AG20443 (cell line): ENCODE measurements around the gene HELLS.
"Not testable (repeated sequence)": the region's sequence is repeated elsewhere in the genome, so short reads cannot be mapped to it uniquely, and the experiment has no call there.

Experiments
- DNase-seq: peaks from one replicate; pipeline ENCODE4 v3.0.0; 2012; ENCODE audit warnings: low spot score, mixed read lengths

HELLS gene

GRCh38 chr10:94545391-94546048, at the start of gene HELLS:
Gene HELLS, plus strand, starts transcription at chr10:94545788. Its CDS starts 134 bp downstream, at chr10:94545922.
- peak; percentile 96 for DNase-seq

DNA sequence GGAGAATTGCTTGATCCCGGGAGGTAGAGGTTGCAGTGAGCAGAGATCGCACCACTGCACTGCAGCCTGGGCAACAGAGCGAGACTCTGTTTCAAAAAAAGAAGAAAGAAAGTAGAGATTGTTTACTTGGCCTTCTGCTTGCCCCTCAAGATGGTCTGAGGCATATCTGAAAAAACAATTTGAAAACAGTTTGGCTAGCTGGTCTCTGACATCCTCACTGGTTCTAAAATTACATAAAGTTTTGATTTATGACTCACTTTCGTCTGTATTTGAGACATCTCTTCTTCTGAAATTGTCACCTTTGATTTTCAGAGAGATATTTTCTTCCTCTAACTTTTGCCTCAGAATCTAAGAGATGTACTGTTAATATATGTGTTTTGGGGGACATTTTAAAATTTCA, 49.6 kb upstream of the HELLS start:
- DNase-seq: no peak

GRCh38 chr10:94496646-94497045, 48.9 kb upstream of the HELLS start:
- no peak for DNase-seq

DNA sequence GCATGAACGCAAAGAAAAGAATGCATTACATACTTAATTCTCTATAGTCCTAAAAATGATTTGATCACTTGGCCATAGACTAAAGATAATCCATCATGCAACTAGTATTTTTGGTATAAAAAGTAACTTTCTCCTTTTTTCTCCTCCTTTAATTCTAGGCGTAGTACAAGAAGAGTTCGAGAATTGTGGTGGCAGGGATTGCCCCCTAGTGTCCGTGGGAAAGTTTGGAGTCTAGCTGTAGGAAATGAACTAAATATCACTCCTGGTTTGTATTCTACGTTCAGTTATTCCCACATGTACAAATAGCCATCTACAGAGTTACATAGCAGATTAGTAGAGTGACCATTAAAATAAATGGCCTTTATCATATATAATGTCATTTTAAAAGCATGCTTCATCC, 45.5 kb upstream of the HELLS start:
- DNase-seq: peak; percentile 9

DNA sequence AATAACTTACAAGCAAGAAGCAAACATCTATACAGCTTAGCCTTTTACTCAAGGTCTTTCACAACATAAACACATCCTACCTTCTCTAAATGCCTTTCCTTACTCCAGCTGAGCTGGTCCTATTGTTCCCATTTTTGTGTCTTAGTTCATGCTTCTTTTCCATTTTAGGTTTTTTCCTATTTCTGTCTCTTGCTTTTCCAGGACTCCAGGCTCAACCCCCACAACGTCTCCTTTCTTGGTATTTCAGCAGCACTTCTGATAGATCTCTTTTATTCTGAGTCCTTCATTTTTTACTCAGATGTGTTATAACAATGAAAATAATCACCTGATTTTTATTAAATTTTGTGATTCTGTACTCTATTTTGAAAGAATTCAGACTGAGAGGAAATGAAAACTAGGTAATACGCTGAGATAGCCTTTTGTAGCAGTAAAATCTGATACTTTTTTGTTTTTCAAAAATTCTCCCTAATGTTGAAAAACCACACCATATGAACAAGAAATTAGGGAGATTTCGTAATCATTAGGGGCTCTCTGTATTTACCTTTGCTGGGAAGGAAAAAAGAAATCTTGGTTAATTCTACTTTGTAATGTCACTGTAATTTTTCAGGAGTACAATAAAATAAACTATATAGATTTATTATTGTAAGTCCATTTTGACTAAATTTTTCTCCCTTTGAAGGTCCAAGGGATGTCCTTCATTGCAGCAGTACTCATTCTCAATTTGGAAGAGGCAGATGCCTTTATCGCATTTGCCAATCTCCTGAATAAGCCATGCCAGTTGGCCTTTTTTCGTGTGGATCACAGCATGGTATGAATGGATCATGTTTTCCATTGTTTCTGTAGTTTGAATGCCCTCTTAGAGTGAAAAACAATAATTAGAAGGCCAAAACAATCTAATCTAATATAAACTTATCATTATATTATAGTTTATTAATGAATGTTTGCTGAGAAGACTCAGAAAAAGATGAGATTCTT, 24.0 kb upstream of the HELLS start:
- no peak for DNase-seq

- peak; percentile 57 for DNase-seq
Observed at GRCh38 chr10:94524146-94524545, 21.4 kb upstream of the HELLS start.

DNA sequence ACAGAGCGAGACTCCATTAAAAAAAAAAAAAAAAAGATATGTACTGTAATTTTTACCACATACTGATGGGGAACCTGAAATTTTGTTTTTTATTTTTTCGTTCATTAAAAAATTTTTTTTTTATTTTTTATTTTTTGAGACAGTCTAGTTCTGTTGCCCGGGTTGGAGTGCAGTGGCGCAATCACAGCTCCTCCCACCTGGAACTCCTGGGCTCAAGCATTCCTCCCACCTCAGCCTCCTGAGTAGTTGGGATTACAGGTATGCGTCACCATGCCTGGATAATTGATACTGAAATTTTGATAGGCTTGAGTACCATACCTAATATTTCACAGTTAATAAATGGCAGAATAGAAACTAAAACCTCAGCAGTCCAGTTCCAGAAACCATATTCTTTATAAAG, 20.9 kb upstream of the HELLS start:
- no peak for DNase-seq

- not testable (repeated sequence) for DNase-seq
Observed at GRCh38 chr10:94531550-94531949, 14.0 kb upstream of the HELLS start.

GRCh38 chr10:94533027-94533426, 12.6 kb upstream of the HELLS start:
- no peak for DNase-seq

DNA sequence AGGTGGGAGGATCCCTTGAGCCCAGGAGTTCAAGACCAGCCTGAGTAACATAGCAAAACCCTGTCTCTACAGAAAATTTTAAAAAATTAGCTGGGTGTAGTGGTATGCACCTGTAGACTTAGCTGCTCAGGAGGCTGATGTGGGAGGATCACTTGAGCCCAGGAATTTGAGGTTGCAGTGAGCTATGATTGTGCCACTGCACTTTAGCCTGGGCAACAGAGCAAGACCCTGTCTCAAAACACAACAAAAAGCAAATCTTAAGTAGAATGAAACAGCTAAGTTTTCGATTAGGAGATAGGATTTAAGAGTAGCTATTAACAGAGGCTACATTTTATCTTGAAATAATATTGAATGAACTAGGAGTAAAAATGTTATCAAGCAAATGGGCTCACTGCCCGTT, 3.3 kb upstream of the HELLS start:
- DNase-seq: not testable (repeated sequence)

DNA sequence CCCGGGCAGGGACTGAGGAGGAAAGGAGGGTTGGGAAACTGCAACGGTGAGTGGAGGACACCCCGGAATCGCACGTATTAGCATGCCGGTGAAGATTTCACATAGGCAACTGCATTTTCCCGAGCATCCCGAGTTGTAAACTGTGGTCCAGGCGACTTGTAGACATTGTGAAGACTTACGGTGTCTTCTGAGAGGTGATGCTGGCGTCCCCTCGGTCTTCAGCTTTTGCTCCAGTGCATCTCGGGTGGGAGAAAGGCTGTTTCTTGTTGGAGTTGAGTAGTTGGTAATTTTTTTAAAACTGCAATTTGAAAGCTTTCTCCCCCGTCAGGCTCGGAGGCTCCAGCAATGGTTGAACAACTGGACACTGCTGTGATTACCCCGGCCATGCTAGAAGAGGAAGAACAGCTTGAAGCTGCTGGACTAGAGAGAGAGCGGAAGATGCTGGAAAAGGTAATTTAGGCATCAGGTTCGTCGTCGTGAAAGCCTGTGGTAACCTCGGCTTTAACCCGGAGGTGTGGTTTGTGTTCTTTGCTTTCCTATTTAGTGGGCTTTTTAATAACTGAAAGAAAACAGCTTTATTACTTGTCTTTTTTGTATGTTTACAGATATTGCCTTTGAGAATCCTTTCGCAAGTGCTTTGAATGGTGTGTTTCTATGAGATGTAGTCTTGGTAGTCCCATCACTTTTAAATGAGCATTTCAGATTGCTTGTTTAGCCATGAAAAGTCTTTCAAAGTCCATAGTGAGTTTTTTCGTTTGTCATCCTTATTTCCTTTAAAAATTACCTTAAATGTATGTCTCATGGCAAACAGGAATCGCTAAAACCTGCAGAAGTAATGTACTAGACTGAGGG, 687 bp downstream of the HELLS start:
- peak; percentile 32 for DNase-seq

GRCh38 chr10:94546901-94547185, 1.3 kb downstream of the HELLS start:
- DNase-seq: no peak

- DNase-seq: no peak
Observed at GRCh38 chr10:94549221-94549620, 3.6 kb downstream of the HELLS start.

GRCh38 chr10:94567714-94568307, 22.2 kb downstream of the HELLS start:
- not testable (repeated sequence) for DNase-seq

GRCh38 chr10:94571081-94571480, 25.5 kb downstream of the HELLS start:
- no peak for DNase-seq

DNA sequence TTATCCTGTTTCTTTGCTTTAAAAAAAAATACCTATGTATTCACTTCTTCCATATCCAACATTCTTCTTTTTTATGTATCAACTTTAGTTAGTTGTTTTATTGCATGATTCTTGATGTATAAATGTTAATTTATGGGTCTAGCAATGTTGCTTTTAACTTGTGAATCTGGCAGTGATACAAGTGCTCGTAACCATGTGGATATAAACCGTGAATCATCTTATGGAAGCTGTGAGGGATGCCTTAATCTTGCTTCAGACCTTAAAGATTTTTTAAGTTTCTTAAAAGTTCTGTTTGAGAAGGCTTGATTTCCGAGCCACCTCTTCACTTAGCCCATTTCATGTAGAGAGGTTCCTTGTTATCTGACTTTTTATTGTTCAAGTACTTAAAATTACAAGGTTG, 25.9 kb downstream of the HELLS start:
- DNase-seq: no peak

GRCh38 chr10:94578790-94579189, 33.2 kb downstream of the HELLS start:
- no peak for DNase-seq

- DNase-seq: no peak
Observed at GRCh38 chr10:94583124-94583523, 37.5 kb downstream of the HELLS start.

GRCh38 chr10:94591461-94592205, 46.0 kb downstream of the HELLS start:
- DNase-seq: no peak

- no peak for DNase-seq
Observed at GRCh38 chr10:94602729-94603515, 57.3 kb downstream of the HELLS start.

DNA sequence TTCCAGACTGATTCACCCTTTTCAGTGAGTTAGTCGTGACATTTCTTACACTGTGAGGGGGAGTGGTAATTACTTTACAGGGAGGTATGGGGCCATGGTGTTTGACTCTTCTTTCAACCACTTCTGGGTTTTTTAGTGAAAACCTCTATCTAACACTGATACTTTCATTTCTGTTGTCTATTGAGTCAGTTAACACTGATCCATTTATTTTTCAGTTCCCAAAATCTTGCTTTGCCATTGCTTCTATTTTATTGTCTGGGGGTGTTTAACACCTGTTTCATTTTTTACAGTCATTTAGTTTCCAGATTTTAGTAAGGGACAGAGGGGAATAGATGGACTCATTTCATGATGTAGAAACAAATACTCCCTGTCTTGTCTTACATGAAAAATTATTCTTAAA, 61.5 kb downstream of the HELLS start:
- no peak for DNase-seq
